NAMALWA (cell line): Measurements from ENCODE around the gene DDRGK1.
"Not testable (repeated sequence)": the region's sequence is repeated elsewhere in the genome, so short reads cannot be mapped to it uniquely, and the experiment has no call there.

Source experiments
- DNase-seq: peaks from one replicate; pipeline ENCODE4 v3.0.0-alpha.2; 2015; ENCODE audit warnings: low spot score

Gene DDRGK1

DNA sequence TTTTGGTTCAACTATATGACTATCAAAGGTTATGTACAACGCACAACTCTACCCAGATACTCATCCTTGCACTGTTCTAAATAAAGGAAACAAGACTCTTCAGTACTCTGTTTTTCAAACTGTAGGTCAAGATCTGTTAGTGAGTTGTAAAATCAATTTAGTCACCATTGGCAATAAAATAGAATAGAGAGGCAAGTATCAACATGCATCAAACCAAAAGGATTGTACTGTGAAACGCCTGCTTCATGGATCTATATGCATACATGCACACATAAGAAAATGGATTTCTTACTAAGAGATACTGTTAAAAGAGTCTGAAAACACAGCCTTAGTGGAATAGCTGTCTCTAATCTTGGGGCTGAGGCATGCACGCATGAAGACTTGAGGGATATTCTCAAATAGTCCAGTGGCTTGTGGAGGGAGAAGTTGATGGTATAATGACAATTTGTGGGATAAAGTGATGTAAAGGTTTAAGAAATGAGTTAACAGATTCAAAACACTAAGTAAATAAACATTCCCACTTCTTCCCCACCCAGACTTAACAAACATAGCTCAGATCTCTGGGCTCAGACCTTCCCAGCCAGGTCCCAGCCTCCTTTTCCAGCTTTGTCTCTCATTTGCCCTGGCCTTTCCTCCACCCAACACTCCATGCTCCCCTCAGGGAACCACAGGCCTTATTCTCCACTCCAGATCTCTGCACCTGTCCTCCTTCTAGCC is 20.4 kb downstream of the DDRGK1 start:
- DNase-seq = no peak

DNA sequence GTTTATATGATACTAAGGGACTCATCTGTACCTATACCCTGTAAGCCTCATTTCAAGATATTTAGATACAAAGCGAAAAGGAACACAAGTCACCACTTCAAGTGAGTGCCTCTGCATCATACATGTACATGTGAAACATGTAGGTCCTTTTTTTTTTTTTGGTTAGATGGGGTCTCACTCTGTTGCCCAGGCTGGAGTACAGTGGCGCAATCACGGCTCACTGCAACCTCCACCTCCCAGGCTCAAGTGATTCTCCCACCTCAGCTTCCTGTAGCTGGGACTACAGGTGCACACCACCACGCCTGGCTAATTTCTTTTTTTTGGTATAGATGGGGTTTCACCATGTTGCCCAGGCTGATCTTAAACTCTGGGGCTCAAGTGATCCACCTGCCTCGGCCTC is 22.1 kb downstream of the DDRGK1 start:
- not testable (repeated sequence) for DNase-seq

DNA sequence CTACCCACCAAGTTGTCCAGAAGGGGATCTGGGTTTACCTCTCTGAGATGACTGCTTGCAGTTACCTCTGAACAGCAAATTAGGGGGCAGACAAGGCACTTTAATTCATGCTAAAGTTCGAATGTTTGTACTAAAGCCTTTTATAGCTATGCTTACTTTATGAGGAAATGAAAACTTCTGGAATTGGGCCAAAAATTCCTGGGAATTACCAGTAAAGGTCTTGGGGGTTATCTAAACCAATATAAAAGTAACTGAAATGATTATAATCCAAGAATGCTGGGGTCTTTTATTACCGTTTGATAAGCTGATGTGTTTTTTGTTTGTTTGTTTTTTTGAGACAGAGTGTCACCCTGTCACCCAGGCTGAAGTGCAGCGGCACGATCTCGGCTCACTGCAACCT is 23.2 kb downstream of the DDRGK1 start:
- no peak for DNase-seq

GRCh38 chr20:3180319-3180718 is 24.2 kb downstream of the DDRGK1 start:
- no peak for DNase-seq

DNA sequence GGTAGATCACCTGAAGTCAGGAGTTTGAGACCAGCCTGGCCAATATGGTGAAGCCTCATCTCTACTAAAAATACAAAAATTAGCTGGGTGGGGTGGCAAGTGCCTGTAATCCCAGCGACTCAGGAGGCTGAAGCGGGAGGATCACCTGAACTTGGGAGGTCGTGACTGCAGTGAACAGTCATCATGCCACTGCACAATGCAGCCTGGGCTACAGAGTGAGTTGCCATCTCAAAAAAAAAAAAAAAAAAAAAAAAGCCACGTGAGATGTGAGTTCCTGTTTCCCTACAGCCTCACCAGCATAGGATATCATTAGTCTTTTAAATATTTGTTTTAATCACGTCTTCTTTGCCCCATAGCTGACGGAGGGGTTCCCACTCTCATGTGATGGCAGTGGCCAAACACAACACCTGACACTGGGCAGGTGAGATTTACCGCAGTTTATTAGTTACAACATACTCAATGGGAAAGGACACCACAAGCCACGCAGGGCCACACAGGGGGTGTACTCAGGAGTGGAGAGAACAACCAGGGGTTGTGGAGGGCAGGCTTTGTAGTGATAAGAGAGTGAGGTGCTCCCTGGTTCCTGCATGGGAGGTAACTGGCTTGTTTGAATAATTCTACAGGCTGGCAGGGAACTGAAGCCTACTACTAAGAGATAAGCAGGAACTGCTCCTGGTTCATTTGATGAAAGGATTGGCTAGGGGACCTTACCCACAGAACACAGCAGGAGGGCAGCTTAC is 26.6 kb downstream of the DDRGK1 start:
- no peak for DNase-seq

- DNase-seq = no peak
These were observed 29.2 kb downstream of the DDRGK1 start for GRCh38 chr20:3175270-3175669.

- peak; percentile 65 for DNase-seq
These were observed 29.8 kb downstream of the DDRGK1 start for GRCh38 chr20:3174442-3175261.

GRCh38 chr20:3173610-3174441 is 30.7 kb downstream of the DDRGK1 start:
- peak; percentile 91 for DNase-seq

- peak; percentile 91 for DNase-seq
These were observed 31.4 kb downstream of the DDRGK1 start, which contains the start of gene LZTS3 for GRCh38 chr20:3172933-3173609. Gene LZTS3 (minus strand): TSS chr20:3173549. CDS start chr20:3167163, 6,386 bp downstream.

DNA sequence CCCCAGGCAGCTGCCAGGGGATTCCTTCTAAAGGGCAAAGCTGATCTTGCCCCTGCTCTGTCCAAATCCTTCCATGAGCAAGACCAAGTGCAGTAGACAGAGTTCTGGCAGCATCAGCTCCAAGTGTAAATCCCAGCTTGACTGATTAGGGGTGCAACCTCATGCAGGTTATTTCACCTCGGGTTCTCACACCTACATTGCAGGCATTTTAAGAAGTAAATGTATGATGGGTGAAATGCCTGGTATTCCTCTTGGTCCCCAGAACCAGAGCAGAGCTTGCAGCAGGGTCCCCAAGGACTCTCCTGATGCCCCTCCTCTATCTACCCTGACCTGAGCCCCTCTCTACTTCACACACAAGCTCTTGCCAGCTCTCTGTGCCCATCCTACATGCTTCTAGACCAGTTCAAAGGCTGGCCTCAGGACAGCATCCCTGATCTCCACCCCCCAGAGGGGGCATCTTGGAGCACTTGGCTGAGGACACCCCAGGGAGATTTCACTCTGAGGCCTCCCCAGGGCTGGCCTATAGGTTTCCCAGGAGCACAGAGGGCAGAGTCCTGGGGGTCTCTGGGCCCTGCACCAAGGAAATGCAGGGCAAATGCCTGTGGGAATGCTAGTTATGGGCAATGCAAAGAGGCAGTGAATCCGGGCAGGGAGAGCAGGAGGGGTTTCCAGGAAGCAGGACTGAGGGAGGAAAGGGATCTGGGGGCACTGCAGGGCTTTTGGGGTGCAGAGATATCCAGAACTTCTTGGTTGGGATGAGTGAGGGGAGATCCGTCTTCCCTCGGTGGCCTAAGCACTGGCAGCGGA is 32.2 kb downstream of the DDRGK1 start:
- no peak for DNase-seq

DNA sequence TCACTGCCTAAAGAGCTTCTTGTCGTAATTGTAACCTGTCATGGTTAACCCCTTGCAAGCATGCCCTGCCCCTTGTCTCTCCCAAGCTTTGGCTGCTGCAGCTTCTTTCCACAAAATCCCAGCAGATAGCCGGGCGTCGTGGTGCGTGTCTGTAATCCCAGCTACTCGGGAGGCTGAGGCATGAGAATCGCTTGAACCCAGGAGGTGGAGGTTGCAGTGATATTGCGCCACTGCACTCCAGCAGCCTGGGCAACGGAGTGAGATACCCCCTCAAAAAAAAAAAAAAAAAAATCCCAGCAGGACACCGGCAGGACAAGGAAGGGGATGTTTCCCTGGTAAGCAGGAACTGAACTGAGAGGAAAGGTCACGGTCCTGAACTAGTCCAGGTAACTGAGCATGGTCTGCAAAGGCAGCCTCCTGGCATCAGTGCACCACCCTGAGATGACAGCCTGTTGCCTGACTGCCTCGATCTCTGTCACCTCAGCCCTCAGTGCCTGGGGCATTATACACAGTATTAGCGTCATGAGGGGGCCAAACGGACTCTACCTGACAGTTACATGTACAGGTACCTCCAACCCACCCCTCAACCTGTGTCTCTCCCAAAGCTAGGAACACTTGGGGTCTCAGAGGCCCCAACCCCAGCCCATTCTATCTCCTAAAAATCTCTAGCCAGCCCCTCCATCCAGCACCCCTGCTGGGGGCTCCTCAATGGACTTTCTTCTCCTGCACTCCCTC is 32.9 kb downstream of the DDRGK1 start:
- DNase-seq = no peak

DNA sequence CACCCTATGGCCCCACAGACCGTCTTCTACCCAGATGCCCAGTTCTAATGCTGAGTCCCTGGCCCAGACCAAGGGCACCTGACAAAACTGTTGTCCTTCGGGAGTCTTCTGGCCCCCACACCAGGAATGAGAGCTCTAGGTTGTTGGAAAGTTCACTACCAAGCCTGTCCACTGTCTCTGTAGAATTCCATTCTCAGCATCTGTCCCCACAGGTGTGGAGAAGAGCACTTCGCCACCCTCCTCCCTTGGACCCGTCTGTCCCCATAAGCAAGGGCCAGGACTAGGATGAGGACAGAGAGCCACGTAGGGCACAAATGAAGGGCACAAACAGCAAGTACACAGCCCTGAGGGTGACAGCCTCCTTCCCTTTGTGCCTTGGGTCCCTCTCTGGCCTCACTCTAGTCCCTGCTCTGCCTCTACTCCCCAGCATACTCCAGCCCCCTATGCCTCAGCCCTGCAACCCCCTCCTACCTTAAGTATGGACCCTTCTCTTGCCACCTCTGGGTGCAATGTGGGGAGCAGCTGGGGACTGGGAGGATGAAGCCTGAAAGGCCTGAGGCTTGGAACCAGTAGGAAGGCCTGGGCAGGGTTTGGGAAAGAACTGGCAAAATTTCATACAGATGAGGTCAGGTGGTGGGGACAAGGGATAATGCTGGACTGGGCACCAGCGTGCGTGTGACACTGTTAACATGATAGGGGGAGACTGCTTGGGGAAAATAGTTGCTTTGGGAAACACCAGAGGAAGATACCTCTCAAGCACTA is 35.5 kb downstream of the DDRGK1 start:
- DNase-seq = no peak

DNA sequence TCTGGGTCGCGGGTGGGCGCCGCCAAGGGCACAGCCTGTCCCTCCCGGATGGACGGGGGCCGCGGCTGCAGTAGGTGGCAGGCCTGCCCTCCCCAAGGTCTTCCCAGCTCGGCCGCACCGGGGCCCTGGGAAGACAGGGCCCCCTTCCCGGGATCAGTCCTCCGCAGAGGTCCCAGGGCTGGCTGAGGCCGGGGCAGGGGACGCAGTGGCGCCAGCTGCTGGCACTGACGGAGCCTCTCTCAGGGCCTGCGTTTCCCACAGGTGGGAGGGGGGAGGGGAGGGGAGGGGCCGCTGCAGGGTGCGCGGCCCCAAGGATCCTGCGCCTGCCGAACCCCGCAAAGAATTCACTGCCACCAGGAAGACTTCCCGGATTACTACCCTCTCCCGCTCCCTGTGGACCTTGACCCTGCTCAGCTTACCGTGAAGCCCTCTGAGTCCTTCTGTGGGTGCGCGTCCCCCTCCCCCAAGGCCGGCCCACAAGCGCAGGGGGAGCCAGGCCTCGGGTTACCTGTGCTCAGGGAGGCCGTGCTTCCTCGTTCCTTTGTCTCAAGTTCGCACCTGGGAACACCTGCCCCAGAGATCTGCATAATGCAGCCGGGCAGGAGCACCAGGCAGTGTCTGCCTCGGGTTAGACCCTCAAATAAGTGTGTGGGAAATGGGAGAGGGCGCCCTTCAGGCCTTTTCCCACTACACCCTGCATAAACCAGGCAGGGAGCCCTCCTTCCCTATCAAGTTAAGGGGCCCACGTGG is 36.2 kb downstream of the DDRGK1 start:
- no peak for DNase-seq

DNA sequence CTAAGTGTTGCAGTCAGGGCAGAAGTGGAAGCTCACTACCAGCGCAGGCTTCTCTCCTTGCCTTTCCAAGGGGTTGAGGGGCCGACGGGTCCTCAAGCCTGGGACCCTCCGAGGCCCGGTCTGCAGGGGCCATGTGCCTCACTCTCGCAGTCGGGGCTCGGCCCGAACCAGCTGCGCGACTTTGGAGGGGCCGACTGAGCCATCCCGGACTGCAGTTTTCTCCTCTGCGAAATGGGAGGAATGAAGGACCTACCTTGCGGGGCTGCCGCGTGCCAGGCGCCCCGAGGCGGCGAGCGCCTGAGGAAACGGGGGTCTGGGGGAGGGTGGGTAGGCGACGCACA is 36.8 kb downstream of the DDRGK1 start:
- no peak for DNase-seq

GRCh38 chr20:3166913-3167342 is 37.6 kb downstream of the DDRGK1 start:
- no peak for DNase-seq

- DNase-seq = no peak
These were observed 38.1 kb downstream of the DDRGK1 start for GRCh38 chr20:3166338-3166912.

GRCh38 chr20:3165473-3166337 is 38.8 kb downstream of the DDRGK1 start:
- no peak for DNase-seq
